Measurements from ENCODE around the gene LYL1.

Gene LYL1

DNA sequence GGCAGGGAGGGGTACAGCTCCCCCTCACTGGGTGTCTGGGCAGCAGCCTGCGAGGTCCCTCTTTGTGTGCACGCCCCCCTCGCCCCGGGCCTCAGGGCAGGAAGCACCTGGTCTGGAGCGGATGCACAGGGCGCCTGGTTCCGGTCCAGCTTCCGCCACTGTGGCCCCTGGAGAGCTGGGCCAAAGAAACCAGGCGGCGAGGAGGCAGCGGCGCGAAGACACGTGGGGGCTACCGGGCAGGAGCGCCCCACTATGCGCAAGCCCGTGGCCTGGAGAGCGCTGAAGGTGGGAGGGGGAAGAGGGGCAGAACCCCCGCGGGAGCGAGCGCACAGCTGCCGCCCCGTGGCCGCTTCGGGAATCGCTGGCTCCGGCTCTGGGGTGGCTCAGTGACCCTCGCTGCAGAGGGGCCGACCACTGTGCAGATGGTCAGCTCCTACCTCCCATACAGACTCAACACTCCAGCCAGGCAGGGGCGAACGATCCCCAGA is 1.7 kb upstream of the LYL1 start:
- DNase-seq, result peak; percentile 53

DNA sequence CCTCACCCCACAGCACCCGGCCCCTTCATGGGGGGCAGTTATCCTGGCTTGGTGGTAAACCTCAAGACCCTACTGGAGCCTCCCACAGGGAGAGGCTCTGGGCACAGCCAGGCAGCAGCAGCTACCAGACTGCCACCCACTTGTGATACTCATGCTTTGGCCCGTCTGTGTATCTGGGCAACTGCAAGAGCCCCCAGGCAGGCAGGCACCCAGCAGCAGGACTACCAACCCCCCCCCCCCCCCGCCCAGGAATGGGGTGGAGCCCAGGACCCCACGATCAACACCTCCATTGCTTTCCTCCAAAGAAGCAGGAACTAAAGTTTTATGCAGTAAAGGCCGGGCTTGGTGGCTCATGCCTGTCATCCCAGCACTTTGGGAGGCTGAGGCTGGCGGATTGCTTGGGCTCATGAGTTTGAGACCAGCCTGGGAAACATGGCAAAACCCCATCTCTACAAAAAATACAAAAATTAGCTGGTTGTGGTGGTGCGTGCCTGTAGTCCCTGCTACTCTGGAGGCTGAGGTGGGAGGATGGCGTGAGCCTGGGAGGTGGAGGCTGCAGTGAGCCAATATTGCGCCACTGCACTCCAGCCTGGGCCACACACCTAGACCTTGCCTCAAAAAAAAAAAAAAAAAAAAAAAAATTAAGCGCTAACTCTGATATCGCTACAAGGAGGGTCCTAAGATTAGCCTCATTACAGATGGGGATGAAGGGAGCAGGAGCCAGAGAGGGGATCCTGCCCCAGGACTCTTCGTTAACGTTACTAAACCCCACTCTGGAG is 1.1 kb upstream of the LYL1 start:
- DNase-seq, result no peak

DNA sequence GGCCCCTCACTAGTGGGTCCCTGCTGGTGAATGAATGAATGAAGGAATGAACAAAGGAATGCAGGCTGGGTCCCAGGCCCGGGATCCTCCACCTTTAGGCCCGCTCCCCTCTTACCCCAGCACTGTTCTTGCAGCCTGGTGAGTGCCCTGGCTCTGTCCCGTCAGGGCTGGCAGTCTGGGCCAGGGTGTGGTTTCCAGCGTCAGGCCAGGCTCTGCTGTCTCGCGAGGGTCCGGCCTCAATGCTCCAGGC is 317 bp downstream of the LYL1 start:
- DNase-seq, result no peak

DNA sequence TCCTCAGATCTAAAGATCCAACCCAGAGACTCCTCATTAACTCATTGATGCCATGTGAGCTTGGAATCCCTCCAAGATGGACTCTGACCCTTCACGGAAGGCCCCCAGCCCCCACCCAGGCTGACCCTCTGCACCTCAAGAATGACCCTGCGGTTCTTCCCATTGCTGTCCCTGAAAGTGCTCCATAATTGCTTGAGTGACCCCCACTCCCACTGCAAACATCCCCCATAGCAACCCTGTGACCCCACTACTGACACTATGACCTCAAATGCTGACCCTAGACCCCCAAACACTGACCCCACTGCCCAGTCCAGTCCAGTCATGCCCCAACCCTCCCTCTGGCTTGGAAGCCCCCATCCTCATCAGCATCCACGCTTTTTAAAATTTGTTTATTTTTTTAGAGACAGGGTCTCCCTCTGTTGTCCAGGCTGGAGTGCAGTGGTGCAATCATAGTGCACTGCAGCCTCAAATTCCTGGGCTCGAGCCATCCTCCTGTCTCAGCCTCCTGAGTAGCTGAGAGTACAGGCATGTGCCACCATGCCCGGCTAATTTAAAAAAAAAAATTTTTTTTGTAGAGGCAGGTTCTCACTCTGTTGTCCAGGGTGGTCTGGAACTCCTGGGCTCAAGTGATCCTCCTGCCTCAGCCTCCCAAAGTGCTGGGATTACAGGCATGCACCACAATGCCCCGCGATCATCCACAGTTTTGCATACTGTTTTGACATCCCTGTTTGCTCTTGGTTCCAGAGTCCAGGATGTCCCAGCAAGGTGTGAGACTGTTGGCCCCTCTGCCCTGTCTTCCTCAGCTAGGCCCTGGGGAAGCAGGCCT is 855 bp downstream of the LYL1 start:
- DNase-seq, result no peak

DNA sequence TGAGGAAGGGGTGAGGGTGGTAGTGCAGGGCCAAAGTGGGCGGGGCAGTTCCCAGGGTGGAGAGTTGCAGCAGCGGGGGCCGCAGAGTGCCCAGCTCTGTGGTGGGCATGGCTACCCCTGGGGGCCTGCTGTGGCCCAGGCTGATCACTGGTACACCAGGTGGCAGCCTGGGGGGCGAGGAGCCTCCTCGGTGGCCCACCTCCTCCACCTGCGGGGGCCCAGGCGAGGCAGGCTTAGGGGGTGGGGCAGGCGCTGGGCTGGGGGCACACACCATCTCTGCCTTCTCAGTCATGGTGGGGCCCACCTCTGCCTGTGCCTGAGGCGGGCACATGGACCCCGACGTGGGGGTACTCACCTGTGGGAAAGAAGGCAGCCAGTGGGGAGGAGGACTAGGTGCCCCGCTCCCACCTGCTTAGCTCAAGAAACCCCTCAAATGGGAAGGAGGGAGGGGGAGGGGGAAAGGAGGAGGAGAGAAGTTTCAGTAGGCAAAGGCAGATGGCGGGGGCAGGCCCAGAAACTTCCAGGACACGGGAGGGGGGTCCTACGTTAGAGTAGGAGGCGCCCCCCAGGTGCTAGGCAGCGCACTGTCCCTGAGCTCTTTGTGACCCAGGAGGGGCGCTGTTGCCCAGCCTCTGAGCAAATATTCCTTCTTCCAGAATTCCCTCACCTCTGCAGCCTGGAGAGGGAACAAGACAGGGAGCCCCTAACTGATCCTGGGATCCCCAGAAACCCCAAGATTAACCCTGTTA is 1.6 kb downstream of the LYL1 start:
- no peak for DNase-seq

DNA sequence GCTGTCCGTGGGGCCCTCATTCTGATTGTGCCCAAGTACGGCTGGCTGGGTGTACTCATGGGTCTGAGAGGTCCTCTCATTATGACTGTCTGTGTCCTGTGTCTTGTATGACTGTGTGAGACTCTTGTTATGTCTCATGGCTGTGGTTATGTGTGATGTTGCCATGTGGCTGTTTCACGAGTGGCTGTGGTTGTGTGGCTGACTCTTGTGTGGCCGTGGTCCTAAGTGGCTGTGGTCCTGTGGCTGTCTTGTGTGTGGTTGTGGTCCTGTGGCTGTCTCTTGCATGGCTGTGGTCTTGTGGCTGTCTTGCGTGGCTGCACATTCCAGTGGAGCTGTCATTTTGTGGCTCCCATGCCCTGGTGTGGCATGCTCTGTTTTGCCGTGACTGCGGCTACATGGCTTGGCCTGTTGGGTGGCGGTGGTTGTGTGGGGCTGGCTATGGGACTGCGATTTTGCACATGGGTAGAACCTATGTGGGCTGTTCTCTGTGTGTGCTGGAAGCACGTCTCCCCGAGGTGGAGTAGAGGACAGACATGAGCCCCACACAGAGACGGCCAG is 2.5 kb downstream of the LYL1 start:
- peak; percentile 88 for DNase-seq

DNA sequence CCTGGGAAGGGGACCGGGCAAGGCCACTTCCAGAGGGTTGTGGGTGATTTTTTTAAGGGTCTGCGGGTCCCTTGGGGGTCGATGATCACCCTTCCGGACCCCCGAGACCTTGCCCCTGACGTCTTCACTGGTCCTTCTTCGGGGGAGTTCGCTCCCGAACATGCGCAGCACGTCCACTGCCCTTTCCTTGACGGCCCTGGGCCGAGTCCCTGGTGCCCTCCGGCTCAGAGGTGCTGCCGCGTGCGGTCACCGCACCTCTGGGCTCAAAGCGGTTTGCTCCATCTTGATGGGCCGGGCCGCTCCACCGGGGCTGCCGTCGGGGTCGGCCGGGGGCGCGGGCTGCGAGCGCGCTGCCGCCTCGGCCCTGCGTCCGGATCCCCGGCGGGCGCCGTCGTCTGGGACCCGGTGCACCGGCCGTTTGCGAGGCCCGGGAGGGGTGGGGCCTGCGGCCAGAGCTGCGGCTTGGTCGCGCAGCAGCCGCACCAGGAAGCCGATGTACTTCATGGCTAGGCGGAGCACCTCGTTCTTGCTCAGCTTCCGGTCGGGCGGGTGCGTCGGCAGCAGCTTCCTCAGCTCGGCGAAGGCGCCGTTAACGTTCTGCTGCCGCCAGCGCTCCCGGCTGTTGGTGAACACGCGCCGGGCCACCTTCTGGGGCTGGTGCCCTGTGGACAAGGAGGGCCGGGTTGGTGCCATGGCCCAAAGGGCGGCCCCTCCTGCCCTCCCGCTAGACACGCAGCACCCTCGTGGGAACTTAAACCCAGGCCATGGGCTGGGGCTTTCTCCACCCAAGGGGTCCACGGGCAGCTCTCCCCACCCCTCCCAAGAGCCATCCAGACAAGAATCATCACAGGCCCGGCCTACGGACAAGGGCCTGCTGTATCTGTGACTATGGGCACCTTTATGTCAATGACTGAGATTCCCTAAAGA is 3.3 kb downstream of the LYL1 start:
- DNase-seq, result peak; percentile 81

DNA sequence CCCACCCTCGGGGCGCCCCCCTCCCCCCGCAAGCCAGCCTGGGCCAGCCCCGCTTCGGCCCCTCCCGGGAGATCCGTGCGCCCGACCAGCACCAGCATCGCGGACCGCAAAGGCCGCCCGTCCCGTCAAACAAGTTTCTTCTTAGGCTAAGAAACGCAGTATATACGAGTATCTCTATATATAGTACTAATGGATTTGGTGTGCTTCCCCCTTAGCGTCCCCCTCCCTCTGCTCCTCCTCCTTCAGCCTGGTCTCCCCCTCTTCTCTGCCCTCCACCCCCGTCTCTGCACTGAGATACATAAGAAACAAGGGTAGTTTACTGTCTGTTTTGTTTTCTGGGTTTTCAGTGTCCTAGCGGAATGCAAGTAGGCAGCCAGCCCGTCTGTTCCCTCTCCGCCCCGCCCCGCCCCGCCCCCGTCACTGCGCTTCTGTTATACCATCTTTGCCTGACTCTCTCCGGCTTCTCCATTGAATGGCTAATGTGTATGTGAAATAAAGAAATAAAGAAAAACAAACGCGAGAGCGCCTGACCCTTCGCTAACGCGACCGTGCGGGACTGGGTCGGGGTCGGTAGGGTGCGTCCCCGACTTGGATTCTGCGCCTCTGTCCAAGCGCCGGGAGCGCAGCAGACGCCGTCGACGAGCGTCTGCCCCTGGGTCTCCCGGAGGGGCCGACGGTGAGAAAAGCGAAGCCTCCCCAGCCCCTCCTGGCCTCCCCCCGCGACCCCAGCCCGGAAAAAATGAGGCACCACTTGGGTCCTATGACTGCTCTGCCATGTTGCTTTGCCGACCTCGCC is 4.2 kb downstream of the LYL1 start:
- peak; percentile 39 for DNase-seq

DNA sequence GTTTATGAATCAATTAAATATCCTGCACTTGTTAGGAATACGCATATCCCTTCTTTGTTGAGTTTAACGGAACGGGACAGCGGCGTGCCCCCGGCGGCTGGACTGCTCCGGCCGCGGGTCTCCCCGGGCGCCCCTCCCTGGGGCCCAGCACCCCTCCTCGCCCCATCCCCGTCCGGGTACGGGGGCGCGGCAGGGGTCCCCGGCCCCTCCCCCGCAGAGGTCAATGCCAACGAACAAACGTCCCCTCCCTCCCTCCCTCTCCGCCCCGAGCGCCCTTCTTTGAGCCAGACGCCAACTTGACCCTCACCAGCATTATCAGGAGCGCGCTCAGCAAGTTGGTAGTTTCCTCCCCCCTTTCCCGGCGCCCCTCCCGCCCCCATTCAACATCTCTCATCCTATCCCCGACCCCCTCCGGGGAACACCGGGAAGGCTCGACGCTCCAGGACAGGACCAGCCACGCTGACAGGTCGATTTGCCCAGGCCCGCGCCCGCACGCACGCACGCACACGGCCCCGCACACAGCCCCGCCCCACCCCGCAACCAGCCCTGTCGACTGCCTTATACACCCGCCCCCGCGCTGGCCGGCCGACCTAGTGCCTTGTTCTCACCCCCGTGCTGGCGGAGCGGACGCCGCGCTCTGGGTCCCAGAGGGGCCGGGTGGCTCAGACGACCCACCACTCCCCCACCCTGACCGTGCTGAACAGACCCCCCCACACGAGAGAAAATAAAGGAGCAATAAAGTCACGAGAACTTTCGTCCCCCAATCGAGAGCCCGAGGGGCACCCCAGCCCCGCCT is 5.0 kb downstream of the LYL1 start:
- no peak for DNase-seq

DNA sequence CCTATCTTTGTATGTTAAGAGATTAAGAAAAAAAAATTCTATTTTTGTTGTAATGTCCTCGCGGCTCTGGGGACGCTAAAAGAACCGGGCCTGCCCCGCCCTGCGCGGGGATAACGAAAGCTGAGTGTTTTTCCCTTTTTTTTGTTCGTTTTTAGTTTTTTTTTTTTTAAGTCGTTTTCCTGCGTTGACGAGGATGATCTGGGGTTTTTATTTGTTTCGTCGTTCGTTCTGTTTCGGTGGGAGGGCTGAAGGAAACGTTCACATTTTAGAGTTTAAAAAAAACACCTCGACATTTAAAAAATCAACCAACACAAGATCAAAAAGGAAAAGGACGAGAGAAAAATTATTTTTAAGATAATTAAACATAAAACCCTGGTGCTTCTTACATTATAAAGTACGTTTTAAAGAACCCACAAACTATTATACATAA is 5.6 kb downstream of the LYL1 start:
- no peak for DNase-seq

DNA sequence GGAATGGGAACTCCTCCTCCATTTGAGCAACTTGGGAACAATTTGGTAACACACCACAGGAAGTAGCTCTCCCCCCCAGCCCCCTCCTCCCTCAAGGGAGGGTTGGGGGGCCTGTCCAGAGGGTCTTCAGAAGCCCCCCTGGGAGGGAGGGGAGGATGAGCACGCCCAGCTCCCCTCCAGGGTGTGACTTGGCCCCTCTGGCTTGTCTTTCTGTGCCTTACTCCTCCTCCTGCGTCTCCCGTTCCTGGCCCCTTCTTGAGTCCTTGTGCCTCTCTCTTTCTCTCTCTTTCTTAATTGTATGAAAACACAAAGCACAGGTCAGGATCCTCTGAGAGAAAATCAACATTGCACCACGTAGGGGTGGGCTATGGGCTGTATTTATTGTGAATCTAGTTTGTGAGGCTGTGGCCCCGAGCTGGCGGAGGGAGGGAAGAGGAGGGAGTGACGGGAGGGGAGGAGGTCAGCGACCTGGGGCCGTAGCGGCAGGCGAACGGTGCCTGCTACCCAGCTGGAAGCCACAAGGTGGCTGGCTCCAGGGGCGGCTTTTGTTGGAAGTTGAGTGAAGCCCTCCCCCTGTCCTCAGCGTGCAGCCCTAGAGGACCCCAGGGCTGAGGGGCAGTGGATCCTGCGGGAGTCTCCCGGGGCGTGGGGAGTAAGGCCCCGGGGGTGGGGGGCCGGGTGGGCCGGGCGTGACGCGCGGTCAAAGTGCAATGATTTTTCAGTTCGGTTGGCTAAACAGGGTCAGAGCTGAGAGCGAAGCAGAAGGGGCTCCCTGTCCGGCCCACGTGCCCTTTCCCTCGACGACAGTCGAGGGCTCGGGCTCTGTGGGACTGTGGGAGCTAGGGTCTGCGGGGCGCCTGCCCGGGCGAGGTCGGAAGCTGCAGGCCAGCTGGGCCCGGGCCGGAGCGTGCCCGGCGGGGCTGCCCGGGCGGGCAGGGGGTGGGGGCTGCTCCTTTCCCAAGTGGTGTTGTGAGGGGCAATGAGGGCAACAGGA is 6.4 kb downstream of the LYL1 start:
- no peak for DNase-seq

DNA sequence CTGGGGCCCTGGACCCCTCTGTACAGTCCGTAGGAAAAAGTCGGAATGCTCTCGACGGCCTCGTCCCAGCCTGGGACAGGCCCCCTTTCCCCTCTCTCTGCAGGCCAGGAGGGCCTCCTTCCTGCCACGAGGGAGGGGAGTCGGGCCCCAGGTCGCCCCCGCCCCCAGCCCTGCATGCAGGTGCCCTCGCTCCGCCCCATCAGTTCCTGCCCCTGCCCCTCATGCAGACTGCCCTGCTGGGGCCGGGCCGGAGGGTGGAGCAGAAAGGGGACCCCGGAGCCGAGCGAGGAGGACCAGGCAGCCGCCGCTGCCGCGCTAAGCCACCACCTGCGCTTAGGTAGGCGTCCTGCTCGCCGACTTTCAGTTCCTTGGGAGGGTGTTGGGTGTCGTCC is 7.3 kb downstream of the LYL1 start:
- peak; percentile 3 for DNase-seq

DNA sequence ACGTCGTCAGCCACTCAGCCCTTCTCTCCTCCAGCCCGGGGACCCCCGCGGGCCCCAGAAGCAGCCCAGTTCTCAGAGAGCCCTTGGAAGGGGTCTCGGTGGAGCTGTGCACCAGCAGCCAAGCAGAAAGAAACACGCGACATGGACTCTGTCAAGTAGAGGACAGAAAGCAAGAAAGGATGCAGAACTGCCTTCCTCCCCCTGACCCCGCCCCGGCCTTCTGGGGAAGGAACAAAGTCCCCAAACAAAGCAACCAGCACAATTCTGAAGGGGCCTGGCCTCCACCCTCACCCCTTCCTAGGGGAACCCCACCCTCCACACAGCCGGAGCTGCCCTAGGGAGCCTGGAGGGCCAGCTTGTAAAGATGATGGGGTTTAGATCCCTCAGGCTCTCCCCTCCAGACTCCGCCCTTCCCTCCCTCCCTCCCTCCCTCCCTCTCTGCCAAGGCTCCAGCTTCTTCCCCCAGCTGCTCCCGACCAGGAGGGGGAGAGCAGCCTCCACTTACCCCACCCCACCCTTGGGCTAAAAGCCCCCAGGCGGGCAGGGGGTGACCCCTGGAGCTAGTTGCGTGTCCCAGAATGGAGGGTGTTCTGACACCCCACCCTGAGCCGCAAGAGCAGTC is 7.8 kb downstream of the LYL1 start:
- DNase-seq, result peak; percentile 12

DNA sequence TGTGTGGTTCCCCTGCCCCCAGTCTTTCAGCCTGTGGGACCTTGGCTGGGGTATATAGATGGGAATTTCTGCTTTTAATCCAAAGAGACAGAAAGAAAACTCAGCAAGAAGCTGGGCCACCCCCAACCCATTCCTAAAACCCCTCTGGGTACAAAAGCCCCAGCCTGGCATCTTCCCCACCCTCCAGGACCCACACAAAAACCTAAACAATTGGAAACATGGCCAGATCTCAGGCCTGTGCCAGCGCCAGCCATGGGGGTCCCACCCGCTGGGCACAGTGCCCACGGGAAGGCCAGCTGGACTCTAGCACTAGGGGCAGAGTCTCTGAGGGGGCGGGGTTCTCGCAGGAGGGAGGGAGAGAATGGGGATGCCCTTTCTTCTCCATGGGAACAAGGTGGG is 8.6 kb downstream of the LYL1 start:
- DNase-seq, result no peak

DNA sequence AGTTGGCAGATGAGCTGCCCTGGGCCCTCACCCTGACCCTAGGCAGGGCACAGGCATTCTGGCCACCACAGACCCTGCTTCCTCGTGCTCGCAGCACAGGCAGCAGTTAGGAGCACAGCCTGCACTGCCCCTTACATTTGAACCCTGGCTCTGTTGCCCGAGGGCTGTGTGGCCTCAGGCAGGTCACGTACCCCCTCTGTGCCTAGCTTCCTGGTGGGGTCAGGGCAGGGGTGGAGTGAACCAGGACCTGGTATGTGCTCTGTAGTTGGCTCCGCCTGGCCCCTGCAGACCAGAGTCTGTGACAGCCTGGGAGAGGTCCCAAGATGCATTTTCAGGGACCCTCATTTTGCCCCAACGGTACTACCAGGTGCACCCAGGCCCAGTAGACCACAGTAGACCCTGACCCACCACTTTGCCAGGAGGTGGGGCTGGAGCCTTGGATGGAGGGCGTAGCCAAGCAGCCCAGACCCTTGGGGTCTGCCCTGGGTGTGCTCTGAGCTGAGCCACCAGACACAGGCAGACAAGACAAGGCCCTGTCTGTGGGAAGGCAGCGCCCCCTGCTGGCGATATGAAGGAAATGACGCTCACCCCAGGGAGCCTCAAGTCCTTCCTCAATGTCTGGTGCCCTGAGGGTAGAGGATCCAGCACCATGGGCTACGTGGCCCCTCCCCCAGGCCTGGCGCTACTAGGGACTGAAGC is 9.1 kb downstream of the LYL1 start:
- DNase-seq, result peak; percentile 79

DNA sequence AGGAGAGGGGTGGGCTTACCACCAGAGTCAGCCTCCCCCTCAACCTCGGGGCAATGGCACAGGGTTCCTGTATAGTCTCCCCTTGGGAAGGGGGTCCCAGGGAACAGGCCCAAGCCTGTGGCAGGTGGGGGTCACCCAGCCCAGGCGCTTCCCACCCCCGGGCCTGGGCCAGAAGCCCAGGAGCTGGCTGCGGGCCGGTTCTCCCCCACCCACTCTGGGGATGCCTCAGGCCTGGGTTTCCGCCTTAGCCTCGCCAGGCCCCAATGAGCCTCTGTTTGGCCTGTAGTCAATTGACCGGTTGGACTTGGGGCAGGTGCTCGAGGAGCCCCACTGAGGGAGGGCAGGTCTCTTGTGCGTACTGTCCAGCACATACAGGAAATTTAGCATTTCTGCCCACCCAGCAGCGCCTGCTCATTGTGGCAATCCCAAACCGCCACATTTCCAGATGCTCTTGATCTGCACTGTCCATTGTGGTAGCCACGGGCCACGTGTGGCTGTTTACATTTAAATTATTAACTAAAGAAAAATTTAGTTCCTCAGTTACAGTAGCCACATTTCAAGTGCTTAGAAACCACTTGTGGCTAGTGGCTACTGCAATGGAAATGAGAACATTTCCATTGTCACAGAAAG is 9.9 kb downstream of the LYL1 start:
- DNase-seq, result no peak

DNA sequence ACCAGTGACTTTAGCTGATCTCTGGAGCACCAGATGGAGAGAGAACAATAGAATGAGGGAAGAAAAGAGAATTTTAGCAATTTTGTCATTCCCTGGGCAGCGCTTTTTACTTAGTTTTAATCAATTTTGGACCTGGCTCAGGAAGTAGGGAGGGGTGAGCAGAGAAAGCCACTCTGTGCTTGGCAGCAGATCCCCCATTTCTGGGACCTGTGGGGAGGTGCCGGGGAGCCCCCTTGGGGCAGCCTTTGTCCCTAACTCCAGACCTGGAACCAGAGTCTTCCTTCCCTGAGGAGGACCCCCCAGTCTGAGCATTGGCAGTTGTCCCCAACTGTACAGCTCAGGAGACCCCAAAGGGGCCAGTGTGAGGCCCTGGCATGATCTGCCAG is 10.5 kb downstream of the LYL1 start:
- DNase-seq, result no peak
